ENCODE results near the gene NFKB2.

NFKB2 gene

DNA sequence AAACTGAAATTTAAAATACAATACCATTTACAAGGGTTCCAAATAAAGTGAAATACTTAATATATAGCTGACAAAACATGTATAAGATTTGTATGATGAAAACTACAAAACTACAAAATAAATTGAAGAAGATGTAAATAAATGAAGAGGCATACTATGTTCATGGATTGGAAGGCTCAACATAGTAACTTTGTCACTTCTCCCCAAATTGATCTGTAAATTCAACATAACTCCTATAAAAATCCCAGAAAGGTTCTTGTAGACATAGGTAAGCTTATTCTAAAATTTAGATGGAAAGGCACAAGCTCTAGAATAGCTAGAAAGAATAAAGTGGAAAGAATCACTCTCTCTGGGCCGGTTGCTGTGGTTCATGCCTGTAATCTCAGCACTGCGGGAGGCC is 24.2 kb upstream of the NFKB2 start:
- TF ChIP-seq, protein P1, sequence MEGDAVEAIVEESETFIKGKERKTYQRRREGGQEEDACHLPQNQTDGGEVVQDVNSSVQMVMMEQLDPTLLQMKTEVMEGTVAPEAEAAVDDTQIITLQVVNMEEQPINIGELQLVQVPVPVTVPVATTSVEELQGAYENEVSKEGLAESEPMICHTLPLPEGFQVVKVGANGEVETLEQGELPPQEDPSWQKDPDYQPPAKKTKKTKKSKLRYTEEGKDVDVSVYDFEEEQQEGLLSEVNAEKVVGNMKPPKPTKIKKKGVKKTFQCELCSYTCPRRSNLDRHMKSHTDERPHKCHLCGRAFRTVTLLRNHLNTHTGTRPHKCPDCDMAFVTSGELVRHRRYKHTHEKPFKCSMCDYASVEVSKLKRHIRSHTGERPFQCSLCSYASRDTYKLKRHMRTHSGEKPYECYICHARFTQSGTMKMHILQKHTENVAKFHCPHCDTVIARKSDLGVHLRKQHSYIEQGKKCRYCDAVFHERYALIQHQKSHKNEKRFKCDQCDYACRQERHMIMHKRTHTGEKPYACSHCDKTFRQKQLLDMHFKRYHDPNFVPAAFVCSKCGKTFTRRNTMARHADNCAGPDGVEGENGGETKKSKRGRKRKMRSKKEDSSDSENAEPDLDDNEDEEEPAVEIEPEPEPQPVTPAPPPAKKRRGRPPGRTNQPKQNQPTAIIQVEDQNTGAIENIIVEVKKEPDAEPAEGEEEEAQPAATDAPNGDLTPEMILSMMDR (IDR thresholded peaks at IDR 0.05; ENCODE audit: insufficient read depth, low read length) = no peak
- no peak for TF ChIP-seq SPI1 (IDR thresholded peaks at IDR 0.05; ENCODE audit: borderline replicate concordance, low read depth)
- no peak for TF ChIP-seq GABPA (IDR thresholded peaks at IDR 0.05; ENCODE audit: low read depth)
- TF ChIP-seq, protein P2, sequence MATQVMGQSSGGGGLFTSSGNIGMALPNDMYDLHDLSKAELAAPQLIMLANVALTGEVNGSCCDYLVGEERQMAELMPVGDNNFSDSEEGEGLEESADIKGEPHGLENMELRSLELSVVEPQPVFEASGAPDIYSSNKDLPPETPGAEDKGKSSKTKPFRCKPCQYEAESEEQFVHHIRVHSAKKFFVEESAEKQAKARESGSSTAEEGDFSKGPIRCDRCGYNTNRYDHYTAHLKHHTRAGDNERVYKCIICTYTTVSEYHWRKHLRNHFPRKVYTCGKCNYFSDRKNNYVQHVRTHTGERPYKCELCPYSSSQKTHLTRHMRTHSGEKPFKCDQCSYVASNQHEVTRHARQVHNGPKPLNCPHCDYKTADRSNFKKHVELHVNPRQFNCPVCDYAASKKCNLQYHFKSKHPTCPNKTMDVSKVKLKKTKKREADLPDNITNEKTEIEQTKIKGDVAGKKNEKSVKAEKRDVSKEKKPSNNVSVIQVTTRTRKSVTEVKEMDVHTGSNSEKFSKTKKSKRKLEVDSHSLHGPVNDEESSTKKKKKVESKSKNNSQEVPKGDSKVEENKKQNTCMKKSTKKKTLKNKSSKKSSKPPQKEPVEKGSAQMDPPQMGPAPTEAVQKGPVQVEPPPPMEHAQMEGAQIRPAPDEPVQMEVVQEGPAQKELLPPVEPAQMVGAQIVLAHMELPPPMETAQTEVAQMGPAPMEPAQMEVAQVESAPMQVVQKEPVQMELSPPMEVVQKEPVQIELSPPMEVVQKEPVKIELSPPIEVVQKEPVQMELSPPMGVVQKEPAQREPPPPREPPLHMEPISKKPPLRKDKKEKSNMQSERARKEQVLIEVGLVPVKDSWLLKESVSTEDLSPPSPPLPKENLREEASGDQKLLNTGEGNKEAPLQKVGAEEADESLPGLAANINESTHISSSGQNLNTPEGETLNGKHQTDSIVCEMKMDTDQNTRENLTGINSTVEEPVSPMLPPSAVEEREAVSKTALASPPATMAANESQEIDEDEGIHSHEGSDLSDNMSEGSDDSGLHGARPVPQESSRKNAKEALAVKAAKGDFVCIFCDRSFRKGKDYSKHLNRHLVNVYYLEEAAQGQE (IDR thresholded peaks at IDR 0.05; ENCODE audit: insufficient replicate concordance, low read depth) = no peak
- no peak for TF ChIP-seq POLR2AphosphoS5 (IDR thresholded peaks at IDR 0.05; ENCODE audit: low read depth)
- no peak overlapping the region for H3K27ac ChIP-seq (replicated peaks)
- H3K4me3 ChIP-seq (replicated peaks; ENCODE audit: insufficient read depth, low read length) = no peak overlapping the region
- no peak for DNase-seq (ENCODE audit: low read depth in 1 of 2, low spot score in 1 of 2)
- H3K27me3 ChIP-seq (ENCODE audit: insufficient read depth, poor library complexity, severe bottlenecking) = no peaks in the 10 kb centered on the region

DNA sequence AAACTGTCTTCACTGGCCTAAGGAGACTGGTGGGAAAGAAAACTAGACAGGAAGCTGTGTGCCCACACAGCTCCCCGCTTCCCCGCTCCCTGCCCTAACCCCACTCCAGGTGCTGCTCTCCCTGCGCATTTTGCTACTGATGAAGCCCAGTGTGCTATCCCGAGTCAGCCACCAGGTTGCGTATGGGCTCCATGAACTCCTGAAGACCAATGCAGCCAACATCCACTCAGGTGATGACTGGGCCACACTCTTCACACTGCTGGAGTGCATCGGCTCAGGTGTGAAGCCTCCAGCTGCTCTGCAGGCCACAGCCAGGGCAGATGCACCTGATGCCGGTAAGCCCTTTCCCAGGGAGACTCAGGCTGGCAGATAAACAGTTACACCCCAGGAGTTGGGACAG is 20.3 kb upstream of the NFKB2 start:
- DNase-seq (ENCODE audit: low read depth in 1 of 2, low spot score in 1 of 2) = no peak
- no peak for TF ChIP-seq SPI1 (IDR thresholded peaks at IDR 0.05; ENCODE audit: borderline replicate concordance, low read depth)
- TF ChIP-seq, protein P2 (IDR thresholded peaks at IDR 0.05; ENCODE audit: insufficient replicate concordance, low read depth) = no peak
- no peak for TF ChIP-seq GABPA (IDR thresholded peaks at IDR 0.05; ENCODE audit: low read depth)
- TF ChIP-seq, protein P1 (IDR thresholded peaks at IDR 0.05; ENCODE audit: insufficient read depth, low read length) = no peak
- TF ChIP-seq POLR2AphosphoS5 (IDR thresholded peaks at IDR 0.05; ENCODE audit: low read depth) = no peak
- H3K4me3 ChIP-seq (replicated peaks; ENCODE audit: insufficient read depth, low read length) = no peak overlapping the region
- H3K27ac ChIP-seq (replicated peaks) = no peak overlapping the region
- H3K27me3 ChIP-seq (ENCODE audit: insufficient read depth, poor library complexity, severe bottlenecking) = no peaks in the 10 kb centered on the region

DNA sequence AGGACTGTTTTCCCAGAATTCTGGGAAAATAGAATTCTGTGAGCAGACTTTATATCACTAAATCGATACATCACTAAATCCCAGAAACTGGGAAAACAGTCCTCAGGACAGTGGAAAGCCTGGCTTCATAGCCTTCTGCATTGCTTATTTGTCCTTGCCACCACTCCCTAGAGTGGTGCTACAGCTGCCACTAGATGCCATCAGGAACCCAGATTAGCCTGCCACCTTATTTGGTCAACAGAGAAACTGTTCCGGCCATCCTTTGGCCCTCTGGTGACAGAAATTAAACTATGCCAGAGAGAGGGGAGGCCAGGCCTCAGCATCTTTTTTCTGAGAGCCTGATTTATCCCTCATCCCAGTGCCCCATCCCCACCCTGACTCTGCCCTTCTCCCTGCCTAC is 19.6 kb upstream of the NFKB2 start:
- Histone ChIP-seq H3K4me3 (replicated peaks; ENCODE audit: insufficient read depth, low read length) (no peak overlapping the region), H3K27ac (replicated peaks) (no peak overlapping the region), H3K27me3 (ENCODE audit: insufficient read depth, poor library complexity, severe bottlenecking) (no peaks in the 10 kb centered on the region)
- TF ChIP-seq, protein P1 (IDR thresholded peaks at IDR 0.05; ENCODE audit: insufficient read depth, low read length) = no peak
- no peak for TF ChIP-seq GABPA (IDR thresholded peaks at IDR 0.05; ENCODE audit: low read depth)
- TF ChIP-seq POLR2AphosphoS5 (IDR thresholded peaks at IDR 0.05; ENCODE audit: low read depth) = no peak
- TF ChIP-seq, protein P2 (IDR thresholded peaks at IDR 0.05; ENCODE audit: insufficient replicate concordance, low read depth) = no peak
- no peak for TF ChIP-seq SPI1 (IDR thresholded peaks at IDR 0.05; ENCODE audit: borderline replicate concordance, low read depth)
- DNase-seq (ENCODE audit: low read depth in 1 of 2, low spot score in 1 of 2) = no peak

Measured in HL-60 (cell line).